SH-SY5Y (cell line): Measurements from ENCODE around the gene LTBP2.

Experiments
- GATA2 ChIP-seq: IDR thresholded peaks from 2 replicates; pipeline ENCODE4 v1.6.1; 2011; ENCODE audit warnings: mild to moderate bottlenecking, low read depth, low read length
- GATA3 ChIP-seq: IDR thresholded peaks from 2 replicates; pipeline ENCODE4 v1.6.1; 2011; ENCODE audit warnings: low read depth, mild to moderate bottlenecking, low read length, moderate library complexity

DNA sequence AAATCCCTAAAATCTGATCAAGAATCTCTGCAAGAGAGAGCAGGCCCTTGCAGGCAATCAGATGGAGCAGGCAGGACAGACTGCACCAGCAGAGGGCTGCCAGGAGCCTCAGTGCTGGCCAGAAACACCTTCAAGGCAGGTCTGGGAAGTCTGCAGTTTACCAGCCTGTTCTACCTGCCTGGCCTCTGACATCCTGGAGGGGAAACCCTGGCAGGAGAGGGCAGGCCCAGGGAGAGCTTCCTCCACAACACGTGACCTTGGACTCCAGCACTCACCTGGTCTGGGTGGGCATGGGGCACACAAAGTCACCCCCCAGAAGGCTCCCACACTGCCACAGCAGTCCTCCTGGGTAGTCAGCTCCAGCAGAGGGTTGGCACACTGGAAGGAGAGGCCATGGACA lies 62.4 kb downstream of the LTBP2 start:
- TF ChIP-seq GATA2: 0 out of 2 replicates have a peak, but pooled peaks have one; percentile 7
- no peak for TF ChIP-seq GATA3
